ENCODE measurements around the gene CABP1. TPM values are rescaled to one million over a fixed set of nuclear protein-coding genes. Genes with fewer than 3 reads are reported as not detected.
A peak's percentile ranks its signal among the peaks of the same experiment; 100 is the strongest.

CABP1 gene
- total and polyA plus RNA-seq, 12 donors: 1.3 to 12.0 (median 3.4) TPM

GRCh38 chr12:120693848-120694247, 53.4 kb downstream of the CABP1 start:
- Histone ChIP-seq H3K9me3 (no peaks in the 10 kb centered on the region), H3K4me3 (no peak overlapping the region), H3K4me1 (peaks cover 20 to 96% (median 74%) of the 10 kb centered on the region in 9 donors), H3K27me3 (no peaks in the 10 kb centered on the region), H3K27ac (peak overlapping the region in 5 of 10 donors; percentile 15 to 90 (median 25)), H3K36me3 (peaks cover 0 to 63% (median 43%) of the 10 kb centered on the region in 9 donors)
- ATAC-seq (no peak), DNase-seq (no peak)
- TF ChIP-seq CTCF (IDR thresholded peaks at IDR 0.05): no peak
- intact Hi-C loops (cut with DNase I): loop anchor here in 1 of 10 donors (2.0 kb wide), 1 partner anchor 19 kb away; no protein-coding TSS in a partner anchor
- 90% methylated on average over 4 of the region's 4 CpGs for WGBS, 2 donors

GRCh38 chr12:120696626-120697025, 56.2 kb downstream of the CABP1 start:
- 69 to 83% methylated on average over 6 of the region's 6 CpGs for WGBS, 2 donors
- peaks cover 22 to 96% (median 76%) of the 10 kb centered on the region in 9 donors for H3K4me1 ChIP-seq
- no peaks in the 10 kb centered on the region for H3K27me3 ChIP-seq
- peaks cover 0 to 90% (median 49%) of the 10 kb centered on the region in 9 donors for H3K36me3 ChIP-seq
- no peaks in the 10 kb centered on the region for H3K9me3 ChIP-seq
- intact Hi-C loops (cut with DNase I): no loop called here
- TF ChIP-seq CTCF (IDR thresholded peaks at IDR 0.05): no peak
- DNase-seq (no peak), ATAC-seq (no peak)
- no peak overlapping the region for H3K4me3 ChIP-seq
- H3K27ac ChIP-seq: peak overlapping the region in 7 of 10 donors; percentile 54 to 92 (median 84)

GRCh38 chr12:120697344-120697743, 56.9 kb downstream of the CABP1 start:
- Histone ChIP-seq H3K27me3 (no peaks in the 10 kb centered on the region), H3K9me3 (no peaks in the 10 kb centered on the region), H3K4me1 (peaks cover 22 to 96% (median 75%) of the 10 kb centered on the region in 9 donors), H3K27ac (peak overlapping the region; percentile 40 to 92 (median 84)), H3K36me3 (peaks cover 0 to 98% (median 53%) of the 10 kb centered on the region in 9 donors), H3K4me3 (no peak overlapping the region)
- 88 to 96% methylated on average over 1 of the region's 1 CpG for WGBS, 2 donors
- no peak for TF ChIP-seq CTCF (IDR thresholded peaks at IDR 0.05)
- no peak for ATAC-seq
- DNase-seq: no peak
- intact Hi-C loops (cut with DNase I): no loop called here

GRCh38 chr12:120698665-120699064, 58.2 kb downstream of the CABP1 start:
- H3K27ac ChIP-seq: peak overlapping the region; percentile 54 to 92 (median 84)
- TF ChIP-seq CTCF (IDR thresholded peaks at IDR 0.05): no peak
- H3K4me1 ChIP-seq: peaks cover 24 to 96% (median 76%) of the 10 kb centered on the region in 9 donors
- H3K4me3 ChIP-seq: no peak overlapping the region
- WGBS, 2 donors: 72% methylated on average over 3 of the region's 3 CpGs
- H3K27me3 ChIP-seq: no peaks in the 10 kb centered on the region
- intact Hi-C loops (cut with DNase I): loop anchor here in 1 of 10 donors (1.0 kb wide), 1 partner anchor 20 kb away; no protein-coding TSS in a partner anchor
- ATAC-seq (peak; percentile 49 to 91 (median 76)), DNase-seq (peak in 1 of 2 donors; percentile 45)
- H3K9me3 ChIP-seq: no peaks in the 10 kb centered on the region
- peaks cover 0 to 99% (median 47%) of the 10 kb centered on the region in 9 donors for H3K36me3 ChIP-seq

Measured in heart right ventricle (tissue), 16 donors.